Adrenal gland (tissue), 5 donors: ENCODE results near the gene PTPRN2.

Experiments used
- POLR2A ChIP-seq, 2 donors: fragments of 450-650 bp; IDR thresholded peaks; one replicate each; pipeline ENCODE4 v1.6.1; 2017; ENCODE audit warnings: antibody characterized with exemption in 2 of 2, mild to moderate bottlenecking in 2 of 2, moderate library complexity in 1 of 2
- TF ChIP-seq, protein P1 (sequence below), 6 experiments: fragments of 450-650 bp in 4 of 6; fragments of 200-600 bp in 2 of 6; sonication (generic) in 1 of 6; IDR thresholded peaks; 1 replicate in 5 of 6; 2 replicates in 1 of 6; pipeline versions ENCODE4 v1.5.1 to v1.8.0; 2016 to 2021; ENCODE audit warnings: antibody characterized with exemption in 6 of 6, mild to moderate bottlenecking in 2 of 6, moderate library complexity in 1 of 6
- donor health status: DM: no; HTN: no; CAD: no.

GRCh38 chr7:158497627-158498026 lies 90.0 kb downstream of the PTPRN2 start:
- TF ChIP-seq, protein P1, sequence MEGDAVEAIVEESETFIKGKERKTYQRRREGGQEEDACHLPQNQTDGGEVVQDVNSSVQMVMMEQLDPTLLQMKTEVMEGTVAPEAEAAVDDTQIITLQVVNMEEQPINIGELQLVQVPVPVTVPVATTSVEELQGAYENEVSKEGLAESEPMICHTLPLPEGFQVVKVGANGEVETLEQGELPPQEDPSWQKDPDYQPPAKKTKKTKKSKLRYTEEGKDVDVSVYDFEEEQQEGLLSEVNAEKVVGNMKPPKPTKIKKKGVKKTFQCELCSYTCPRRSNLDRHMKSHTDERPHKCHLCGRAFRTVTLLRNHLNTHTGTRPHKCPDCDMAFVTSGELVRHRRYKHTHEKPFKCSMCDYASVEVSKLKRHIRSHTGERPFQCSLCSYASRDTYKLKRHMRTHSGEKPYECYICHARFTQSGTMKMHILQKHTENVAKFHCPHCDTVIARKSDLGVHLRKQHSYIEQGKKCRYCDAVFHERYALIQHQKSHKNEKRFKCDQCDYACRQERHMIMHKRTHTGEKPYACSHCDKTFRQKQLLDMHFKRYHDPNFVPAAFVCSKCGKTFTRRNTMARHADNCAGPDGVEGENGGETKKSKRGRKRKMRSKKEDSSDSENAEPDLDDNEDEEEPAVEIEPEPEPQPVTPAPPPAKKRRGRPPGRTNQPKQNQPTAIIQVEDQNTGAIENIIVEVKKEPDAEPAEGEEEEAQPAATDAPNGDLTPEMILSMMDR (IDR thresholded peaks at IDR 0.05) = no peak
- no peak for TF ChIP-seq POLR2A (IDR thresholded peaks at IDR 0.05)
